GM21786 (cell line): ENCODE data around the gene NINL.
"Not testable (repeated sequence)": the region's sequence is repeated elsewhere in the genome, so short reads cannot be mapped to it uniquely, and the experiment has no call there.

Experiments
- ATAC-seq: cut with Tn5 transposase; IDR thresholded peaks from one replicate; pipeline ENCODE4 v1.9.1; 2021; ENCODE audit not compliant: unreplicated experiment

The NINL gene

GRCh38 chr20:25553819-25554296, 31.5 kb downstream of the NINL start:
- ATAC-seq = no peak

- no peak for ATAC-seq
Observed at GRCh38 chr20:25552977-25553376, 32.4 kb downstream of the NINL start.

GRCh38 chr20:25551413-25552215, 33.7 kb downstream of the NINL start:
- ATAC-seq = no peak

GRCh38 chr20:25550645-25551337, 34.5 kb downstream of the NINL start:
- ATAC-seq = not testable (repeated sequence)

GRCh38 chr20:25549843-25550477, 35.4 kb downstream of the NINL start:
- no peak for ATAC-seq

- no peak for ATAC-seq
Observed at GRCh38 chr20:25549172-25549773, 36.1 kb downstream of the NINL start.

GRCh38 chr20:25548613-25549086, 36.7 kb downstream of the NINL start:
- no peak for ATAC-seq

GRCh38 chr20:25547999-25548398, 37.3 kb downstream of the NINL start:
- ATAC-seq = no peak

GRCh38 chr20:25547063-25547462, 38.3 kb downstream of the NINL start:
- ATAC-seq = no peak

GRCh38 chr20:25546048-25546447, 39.3 kb downstream of the NINL start:
- no peak for ATAC-seq

- ATAC-seq = no peak
Observed at GRCh38 chr20:25545171-25545570, 40.2 kb downstream of the NINL start.

- no peak for ATAC-seq
Observed at GRCh38 chr20:25544734-25545133, 40.6 kb downstream of the NINL start.

GRCh38 chr20:25544311-25544710, 41.0 kb downstream of the NINL start:
- no peak for ATAC-seq

- ATAC-seq = no peak
Observed at GRCh38 chr20:25543068-25543467, 42.3 kb downstream of the NINL start.

- ATAC-seq = no peak
Observed at GRCh38 chr20:25541676-25542075, 43.7 kb downstream of the NINL start.

- peak; percentile 39 for ATAC-seq
Observed at GRCh38 chr20:25539742-25540672, 45.3 kb downstream of the NINL start.

GRCh38 chr20:25538838-25539665, 46.3 kb downstream of the NINL start:
- ATAC-seq = no peak

- ATAC-seq = no peak
Observed at GRCh38 chr20:25537890-25538289, 47.4 kb downstream of the NINL start.

- no peak for ATAC-seq
Observed at GRCh38 chr20:25535762-25536161, 49.6 kb downstream of the NINL start.
